ENCODE results near the gene DCUN1D1.
"Not testable (repeated sequence)": the region's sequence is repeated elsewhere in the genome, so short reads cannot be mapped to it uniquely, and the experiment has no call there.

DCUN1D1 gene

DNA sequence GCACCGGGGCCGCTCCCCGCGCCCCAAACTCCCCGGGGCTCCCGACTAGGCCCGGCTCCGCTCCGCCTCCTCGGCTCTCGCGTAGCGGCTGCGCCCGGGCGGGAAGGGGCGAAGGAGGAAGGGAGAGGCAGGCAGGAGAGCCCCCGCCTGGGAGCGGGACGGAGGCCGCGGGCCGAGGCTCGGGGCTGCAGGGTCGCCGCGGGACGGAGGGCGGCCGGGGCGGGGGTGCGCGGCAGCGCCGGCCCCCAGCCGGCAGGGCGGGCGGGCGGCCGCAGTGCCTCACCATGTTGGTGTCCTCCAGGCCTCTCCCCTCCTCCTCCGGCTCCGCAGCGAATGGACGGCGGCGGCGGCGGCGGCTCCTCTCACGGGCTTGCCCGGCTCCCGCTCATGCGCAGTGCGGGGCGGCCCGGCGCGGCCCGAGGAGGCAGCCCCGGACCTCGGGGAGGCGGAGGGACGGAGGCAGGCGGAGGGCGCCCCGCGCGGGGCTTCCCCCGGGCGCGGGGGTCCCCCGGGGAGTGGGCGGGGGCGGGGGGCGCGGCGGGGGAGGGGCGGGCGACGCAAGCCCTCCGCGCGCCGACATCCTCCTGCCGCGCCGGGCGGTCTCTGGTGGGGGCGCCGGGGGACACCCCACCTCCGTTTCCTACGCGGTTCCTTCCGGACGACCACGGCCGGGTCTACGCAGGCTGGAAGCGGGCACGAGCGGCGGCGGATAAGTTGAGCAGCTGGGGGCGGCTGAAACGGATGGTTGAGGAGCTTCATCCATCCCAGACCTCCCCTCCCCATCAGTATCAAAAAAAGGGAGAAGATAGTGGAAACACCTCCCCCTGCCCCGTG is at the start of gene DCUN1D1:
Gene DCUN1D1 (minus strand): TSS at position 335 of the 834 bp plus-strand sequence. CDS start 49 bp downstream, at position 286.
- DNase-seq (ENCODE audit: low read depth): peak; percentile 83

GRCh38 chr3:183028416-183028815 is 48.1 kb upstream of the DCUN1D1 start:
- DNase-seq (ENCODE audit: low read depth): no peak

GRCh38 chr3:183027276-183027675 is 46.9 kb upstream of the DCUN1D1 start:
- DNase-seq (ENCODE audit: low read depth): no peak

- no peak for DNase-seq (ENCODE audit: low read depth)
These were observed 42.7 kb upstream of the DCUN1D1 start for GRCh38 chr3:183022936-183023516.

GRCh38 chr3:183018421-183019192 is 38.3 kb upstream of the DCUN1D1 start:
- DNase-seq (ENCODE audit: low read depth): no peak

GRCh38 chr3:183015185-183015584 is 34.8 kb upstream of the DCUN1D1 start:
- DNase-seq (ENCODE audit: low read depth): no peak

DNA sequence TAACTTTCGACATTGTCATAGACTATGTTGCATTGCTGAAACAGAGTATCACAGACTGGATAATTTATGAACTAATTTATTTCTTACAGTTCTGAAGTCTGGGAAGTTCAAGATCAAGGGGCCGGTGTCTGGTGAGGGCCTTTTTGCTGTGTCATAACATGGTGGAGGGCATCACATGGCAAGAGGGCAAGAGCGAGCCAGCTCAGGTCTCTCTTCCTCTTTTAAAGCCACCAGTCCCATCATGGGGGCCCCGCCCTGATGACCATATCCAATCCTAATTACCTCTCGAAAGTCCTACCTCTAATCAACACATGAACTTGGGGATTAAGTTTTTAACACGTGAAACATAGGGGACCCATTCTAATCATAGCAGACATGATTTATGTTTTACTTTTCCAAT is 33.5 kb upstream of the DCUN1D1 start:
- DNase-seq (ENCODE audit: low read depth): no peak

- no peak for DNase-seq (ENCODE audit: low read depth)
These were observed 32.7 kb upstream of the DCUN1D1 start for GRCh38 chr3:183013074-183013473.

DNA sequence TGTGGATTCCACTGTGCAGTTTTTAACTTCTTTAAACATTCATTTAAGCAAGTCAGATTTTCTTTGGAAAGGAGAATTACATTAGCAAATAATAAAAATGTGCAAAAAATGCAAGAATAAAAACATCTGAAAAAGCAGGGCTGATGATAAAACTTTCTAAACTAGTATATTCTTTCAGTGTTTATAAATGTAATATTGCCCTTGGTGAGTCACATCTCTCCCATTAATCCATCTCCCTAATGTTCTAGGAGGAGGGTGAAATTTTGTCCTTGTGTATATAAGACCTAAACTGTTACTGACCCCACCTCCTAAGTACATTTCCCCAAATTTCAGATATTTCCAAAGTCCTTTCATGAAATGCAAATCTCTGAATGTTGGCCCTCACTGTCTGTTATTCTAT is 28.5 kb upstream of the DCUN1D1 start:
- DNase-seq (ENCODE audit: low read depth): no peak

GRCh38 chr3:183008303-183008702 is 28.0 kb upstream of the DCUN1D1 start:
- DNase-seq (ENCODE audit: low read depth): no peak

DNA sequence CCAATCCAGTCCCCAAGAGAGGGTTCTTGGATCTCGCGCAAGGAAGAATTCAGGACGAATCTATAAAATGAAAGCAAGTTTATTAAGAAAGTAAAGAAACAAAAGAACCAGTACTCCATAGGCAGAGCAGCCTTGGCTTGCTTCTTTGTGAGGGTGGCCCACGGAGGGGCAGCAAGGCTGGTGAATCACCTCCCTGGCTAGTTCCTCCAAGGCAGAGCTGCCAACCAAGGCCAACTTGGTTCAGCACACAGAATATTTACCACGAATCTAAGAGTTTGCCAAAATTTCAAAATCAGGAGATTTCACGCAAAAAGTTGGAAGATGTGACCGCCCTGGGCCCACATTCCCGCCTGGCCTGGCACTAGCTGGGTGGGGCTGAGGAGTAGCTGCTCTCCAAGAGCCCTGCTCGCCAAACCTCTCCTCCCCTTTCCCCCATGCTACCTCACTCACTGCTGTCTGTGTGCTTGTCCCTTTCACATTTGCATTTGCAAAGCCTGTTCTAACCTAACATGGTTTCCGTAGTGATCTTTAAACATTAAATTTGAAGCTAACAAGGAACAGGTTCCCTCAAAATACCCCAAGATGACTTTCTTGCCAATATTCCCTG is 26.2 kb upstream of the DCUN1D1 start:
- DNase-seq (ENCODE audit: low read depth): no peak

DNA sequence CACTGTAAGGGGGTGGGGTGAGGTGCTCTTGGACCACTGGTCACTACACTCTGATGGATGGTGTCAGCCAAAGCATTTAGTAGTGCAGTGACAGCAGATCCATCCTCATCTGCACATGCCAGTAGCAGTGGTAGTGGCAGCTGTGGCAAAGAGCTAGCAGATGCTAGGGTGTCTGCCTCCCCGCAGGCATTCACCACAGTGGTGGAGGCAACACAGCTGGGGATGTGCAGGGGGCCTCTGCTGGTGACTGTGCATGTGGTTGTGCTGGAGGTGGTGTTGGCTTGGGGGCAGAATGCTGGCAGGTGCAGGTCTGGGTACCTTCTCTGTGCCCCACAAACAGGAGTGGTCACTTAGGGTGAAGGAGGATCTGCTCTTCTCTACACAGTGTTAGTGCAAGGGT is 19.4 kb upstream of the DCUN1D1 start:
- no peak for DNase-seq (ENCODE audit: low read depth)

- not testable (repeated sequence) for DNase-seq (ENCODE audit: low read depth)
These were observed 13.3 kb upstream of the DCUN1D1 start for GRCh38 chr3:182993486-182994201.

- DNase-seq (ENCODE audit: low read depth): no peak
These were observed 9.2 kb upstream of the DCUN1D1 start for GRCh38 chr3:182989566-182989965.

GRCh38 chr3:182986021-182986420 is 5.7 kb upstream of the DCUN1D1 start:
- no peak for DNase-seq (ENCODE audit: low read depth)

DNA sequence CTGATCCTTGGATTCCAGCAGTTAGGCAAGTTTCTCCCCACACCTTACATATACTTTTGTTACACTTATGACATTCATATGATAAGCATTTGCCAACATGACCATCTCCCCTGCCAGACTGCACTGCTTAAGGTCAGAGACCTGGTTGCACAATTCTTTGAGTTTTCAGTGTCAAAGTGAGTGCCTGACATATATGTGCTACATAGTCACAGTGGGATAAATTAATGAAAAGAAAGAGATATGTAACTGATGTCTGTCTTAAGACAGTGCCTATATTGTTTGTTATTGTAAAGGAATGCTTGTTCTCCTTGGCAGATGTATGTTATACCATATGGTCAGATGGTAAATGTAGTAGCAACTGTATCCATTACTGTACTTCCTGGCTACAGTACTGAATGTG is 3.5 kb upstream of the DCUN1D1 start:
- DNase-seq (ENCODE audit: low read depth): no peak

DNA sequence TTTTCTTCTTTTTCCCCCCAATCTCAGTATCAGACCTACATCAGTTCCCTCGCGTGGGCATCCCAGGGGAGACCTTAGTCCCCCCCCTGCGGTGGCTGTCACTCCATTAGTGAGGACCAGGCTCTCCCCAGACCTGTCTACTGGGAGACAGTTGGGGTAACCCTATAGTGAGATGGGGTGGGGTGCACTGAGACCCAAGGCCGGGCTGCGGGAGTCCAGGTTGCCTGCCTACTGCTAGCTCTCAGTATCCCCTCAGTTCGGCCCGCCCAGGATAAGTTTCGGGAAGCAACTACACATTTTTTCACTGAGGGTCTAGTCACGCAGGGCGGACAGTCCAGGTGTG is 671 bp upstream of the DCUN1D1 start:
- no peak for DNase-seq (ENCODE audit: low read depth)

DNA sequence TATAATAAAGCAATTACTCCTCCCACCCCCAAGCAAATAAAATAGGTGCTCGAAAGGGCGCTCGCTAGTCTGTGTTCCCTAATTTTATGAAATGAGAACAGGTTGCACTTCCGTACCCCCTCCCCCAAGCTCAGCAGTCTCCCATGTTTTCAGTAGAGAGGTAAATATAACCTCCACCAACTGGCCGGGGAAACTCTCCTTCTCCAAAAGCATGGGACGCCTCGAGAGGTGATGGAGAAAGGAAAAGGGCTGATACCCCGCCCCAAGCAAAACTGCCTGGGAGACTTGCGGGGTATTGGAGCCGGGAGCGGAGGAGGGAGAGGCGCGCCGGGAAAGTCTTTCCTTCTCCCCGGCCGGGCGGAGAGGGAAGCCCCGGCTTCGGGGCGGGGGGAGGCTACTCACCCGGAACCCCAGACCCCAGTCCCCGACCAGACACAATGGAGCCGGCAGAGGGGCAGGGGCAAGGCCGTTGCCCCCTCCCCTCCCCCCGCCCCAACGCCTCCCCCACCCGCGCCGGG is 605 bp downstream of the DCUN1D1 start:
- DNase-seq (ENCODE audit: low read depth): no peak

GRCh38 chr3:182979103-182979673 is 1.1 kb downstream of the DCUN1D1 start:
- DNase-seq (ENCODE audit: low read depth): no peak

DNA sequence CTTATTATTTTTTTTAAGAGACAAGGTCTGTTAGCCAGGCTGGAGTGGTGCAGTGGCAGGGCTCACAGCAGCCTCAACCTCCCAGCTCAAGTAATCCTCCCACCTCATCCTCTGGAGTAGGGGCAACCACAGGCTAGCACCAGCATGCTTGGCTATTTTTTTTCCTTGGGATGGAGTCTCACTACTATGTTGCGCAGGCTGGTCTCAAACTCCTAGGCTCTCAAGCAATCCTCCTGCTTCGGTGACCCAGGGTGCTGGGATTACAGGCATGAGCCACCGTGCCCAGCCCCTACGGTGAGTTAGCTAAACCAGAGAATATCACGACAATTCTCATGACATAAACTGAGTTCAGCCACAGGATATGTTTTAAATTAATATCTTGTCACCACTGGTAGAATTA is 2.0 kb downstream of the DCUN1D1 start:
- no peak for DNase-seq (ENCODE audit: low read depth)

DNA sequence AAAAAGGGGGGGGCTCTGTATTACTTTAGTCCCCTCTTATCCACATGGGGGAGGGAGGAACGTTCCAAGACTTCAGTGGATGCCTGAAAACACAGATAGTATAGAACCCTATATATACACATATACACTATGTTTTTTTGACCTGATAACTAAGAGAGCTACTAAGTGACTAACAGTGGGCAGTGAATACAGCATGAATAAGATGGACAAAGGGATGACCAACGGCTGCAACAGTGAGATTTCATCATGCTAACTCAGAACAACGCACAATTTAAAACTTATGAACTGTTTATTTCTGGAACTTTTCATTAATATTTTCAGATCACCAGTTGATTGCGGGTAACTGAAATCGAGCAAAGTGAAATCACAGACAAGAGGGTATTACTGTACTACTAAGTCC is 7.3 kb downstream of the DCUN1D1 start:
- no peak for DNase-seq (ENCODE audit: low read depth)

Data from T-helper 22 cell (primary cell).